Measurements from ENCODE around the gene EMX1. TPM values are rescaled to one million over a fixed set of nuclear protein-coding genes. Genes with fewer than 3 reads are reported as not detected.

EMX1 gene
- total and polyA plus RNA-seq, 2 of the 13 experiments (the other 11 are each of a cell fraction or from before 2014, with no cell fraction given) = 0.62 to 4.9 TPM

GRCh38 chr2:72892506-72893173, 24.7 kb upstream of the EMX1 start (continued):
- TF ChIP-seq DR1 (CRISPR knock-in tag; IDR thresholded peaks at IDR 0.05) (no peak), ZNF24 (IDR thresholded peaks at IDR 0.05) (no peak), ZNF777 (CRISPR knock-in tag; IDR thresholded peaks at IDR 0.05) (no peak), MAFG (CRISPR knock-in tag; IDR thresholded peaks at IDR 0.05) (no peak), ZFAT (CRISPR knock-in tag; conservative IDR thresholded peaks at IDR 0.05) (no peak), HOMEZ (CRISPR knock-in tag; IDR thresholded peaks at IDR 0.05; ENCODE audit: low read depth) (no peak), ZNF276 (CRISPR knock-in tag; IDR thresholded peaks at IDR 0.05; ENCODE audit: low read depth) (no peak), SSRP1 (CRISPR knock-in tag; IDR thresholded peaks at IDR 0.05) (no peak), MYC (CRISPR knock-in tag; IDR thresholded peaks at IDR 0.05; ENCODE audit: borderline replicate concordance) (no peak), SNAPC2 (CRISPR knock-in tag; IDR thresholded peaks at IDR 0.05) (no peak), SMYD3 (CRISPR knock-in tag; IDR thresholded peaks at IDR 0.05) (no peak), ZNF557 (CRISPR knock-in tag; IDR thresholded peaks at IDR 0.05) (no peak), ZBTB1 (CRISPR knock-in tag; IDR thresholded peaks at IDR 0.05; ENCODE audit: borderline replicate concordance) (no peak), ATF4 (CRISPR knock-in tag; IDR thresholded peaks at IDR 0.05) (no peak), STAG1 (CRISPR knock-in tag; IDR thresholded peaks at IDR 0.05) (peak; percentile 86), PCBP1 (IDR thresholded peaks at IDR 0.05; ENCODE audit: borderline replicate concordance, low read depth, low read length) (no peak), ZSCAN22 (CRISPR knock-in tag; IDR thresholded peaks at IDR 0.05) (no peak), ZNF460 (CRISPR knock-in tag; IDR thresholded peaks at IDR 0.05; ENCODE audit: borderline replicate concordance) (no peak), ARID5B (CRISPR knock-in tag; IDR thresholded peaks at IDR 0.05) (no peak), RCOR2 (CRISPR knock-in tag; IDR thresholded peaks at IDR 0.05) (no peak), NRL (CRISPR knock-in tag; IDR thresholded peaks at IDR 0.05; ENCODE audit: borderline replicate concordance) (peak; percentile 74)

All from HepG2 (cell line).